Measurements from ENCODE around the gene TMEM151B. TPM values are rescaled to one million over a fixed set of nuclear protein-coding genes. Genes with fewer than 3 reads are reported as not detected.

TMEM151B gene
- total RNA-seq, 1 experiment from 2014 or later: not detected

DNA sequence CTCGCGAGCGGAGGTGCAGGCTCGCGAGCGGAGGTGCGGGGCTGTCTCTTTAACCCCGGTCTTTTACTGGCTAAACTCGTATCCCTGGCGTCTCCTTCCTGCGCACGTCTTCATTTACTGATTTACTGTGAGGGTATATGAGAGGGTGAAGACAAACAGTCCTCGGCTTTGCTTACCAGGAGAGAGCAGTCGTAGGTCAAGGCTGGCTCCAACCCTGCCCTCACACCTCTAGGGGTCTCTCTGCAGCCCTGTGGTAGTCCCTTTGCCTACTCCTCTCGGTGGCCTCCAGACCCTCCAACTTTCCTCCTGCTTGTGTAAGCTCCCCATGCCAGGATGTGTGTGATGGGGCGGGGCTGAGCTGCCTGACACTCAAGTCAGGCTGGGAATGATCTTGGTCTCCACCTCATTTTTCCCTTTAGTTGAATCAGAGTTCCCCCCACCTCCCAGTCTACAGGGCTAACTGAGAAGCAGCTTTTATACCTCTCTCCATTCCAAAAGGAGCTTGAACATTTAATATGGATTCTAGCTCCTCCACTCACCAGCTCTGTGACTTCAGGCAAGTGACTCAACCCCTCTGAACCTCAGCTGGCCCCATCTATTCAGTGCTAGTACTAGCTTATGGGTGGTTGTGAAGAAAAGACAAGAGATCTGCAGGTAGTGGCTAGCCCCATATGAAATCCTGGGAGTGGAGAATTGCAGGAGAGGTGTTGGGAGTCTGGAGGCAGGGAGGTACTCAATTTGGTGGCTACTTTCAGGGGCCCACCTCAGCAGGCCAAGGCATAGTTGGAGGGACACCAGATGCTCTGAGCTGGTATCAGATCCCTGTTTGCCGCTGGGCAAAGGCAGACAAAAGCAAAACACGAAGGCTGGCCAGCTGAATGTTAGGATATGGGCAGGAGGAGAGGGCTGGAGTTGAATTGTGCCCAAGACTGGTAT, 46.0 kb upstream of the TMEM151B start:
- Histone ChIP-seq H2AFZ (ENCODE audit: low read depth, low read length, poor library complexity, severe bottlenecking) (no peak overlapping the region), H3K4me2 (ENCODE audit: low read length) (peak overlapping the region; percentile 93), H4K20me1 (ENCODE audit: insufficient read depth) (peaks cover 4% of the 10 kb centered on the region; the same call in 1 of the 2 replicates), H3K9me3 (ENCODE audit: control insufficient read depth in 1 of 2, insufficient read depth in 1 of 2, low read depth in 1 of 2, low read length in 2 of 2) (no peaks in the 10 kb centered on the region), H3K27ac (ENCODE audit: low read depth, low read length) (peak overlapping the region; percentile 81), H3K9me2 (ENCODE audit: insufficient read depth) (no peaks in the 10 kb centered on the region), H3K36me3 (ENCODE audit: control insufficient read depth in 1 of 2, insufficient read depth in 2 of 2, low read length in 2 of 2) (peaks cover 1 to 15% of the 10 kb centered on the region in 2 experiments; a peak in 2 of 4 replicates), H3K4me3 (replicated peaks in 1 of 2; ENCODE audit: low read depth in 1 of 2, low read length in 2 of 2) (peak overlapping the region; percentile 65 to 74), H3K9ac (ENCODE audit: low read length) (peak overlapping the region; percentile 81), H3K79me2 (ENCODE audit: insufficient read depth, low read length) (peaks cover 55% of the 10 kb centered on the region), H3K4me1 (ENCODE audit: control insufficient read depth in 1 of 2, insufficient read depth in 2 of 2, low read length in 2 of 2) (peaks cover 33 to 59% of the 10 kb centered on the region in 2 experiments), H3K27me3 (ENCODE audit: insufficient read depth, low read length) (no peaks in the 10 kb centered on the region)
- no peak for DNase-seq (ENCODE audit: low read depth, low spot score)
- TSS peak; percentile 52 for BruUV-seq (replicated peaks)
- ChIA-PET POLR2A (interaction anchor here (1.0 to 3.0 kb wide), 6 partner anchors 10 to 92 kb away, joined by 3 to 27 read pairs (median 6); partner anchors contain the start of gene HSP90AB1), RAD21 (ENCODE audit: low non-redundant PET in 1 of 2, low total read pairs in 2 of 2, uncharacterized antibody in 2 of 2, unreplicated experiment in 2 of 2) (no interaction called here), CTCF (interaction anchor here (0.7 to 3.7 kb wide), 8 partner anchors 10 to 79 kb away, joined by 3 to 22 read pairs (median 4); no protein-coding TSS in a partner anchor)
- no peak for TF ChIP-seq ELF1 (IDR thresholded peaks at IDR 0.05; ENCODE audit: borderline replicate concordance, low read depth)
- no peak for TF ChIP-seq ZFX (IDR thresholded peaks at IDR 0.05)
- TF ChIP-seq, protein P1, sequence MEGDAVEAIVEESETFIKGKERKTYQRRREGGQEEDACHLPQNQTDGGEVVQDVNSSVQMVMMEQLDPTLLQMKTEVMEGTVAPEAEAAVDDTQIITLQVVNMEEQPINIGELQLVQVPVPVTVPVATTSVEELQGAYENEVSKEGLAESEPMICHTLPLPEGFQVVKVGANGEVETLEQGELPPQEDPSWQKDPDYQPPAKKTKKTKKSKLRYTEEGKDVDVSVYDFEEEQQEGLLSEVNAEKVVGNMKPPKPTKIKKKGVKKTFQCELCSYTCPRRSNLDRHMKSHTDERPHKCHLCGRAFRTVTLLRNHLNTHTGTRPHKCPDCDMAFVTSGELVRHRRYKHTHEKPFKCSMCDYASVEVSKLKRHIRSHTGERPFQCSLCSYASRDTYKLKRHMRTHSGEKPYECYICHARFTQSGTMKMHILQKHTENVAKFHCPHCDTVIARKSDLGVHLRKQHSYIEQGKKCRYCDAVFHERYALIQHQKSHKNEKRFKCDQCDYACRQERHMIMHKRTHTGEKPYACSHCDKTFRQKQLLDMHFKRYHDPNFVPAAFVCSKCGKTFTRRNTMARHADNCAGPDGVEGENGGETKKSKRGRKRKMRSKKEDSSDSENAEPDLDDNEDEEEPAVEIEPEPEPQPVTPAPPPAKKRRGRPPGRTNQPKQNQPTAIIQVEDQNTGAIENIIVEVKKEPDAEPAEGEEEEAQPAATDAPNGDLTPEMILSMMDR (IDR thresholded peaks at IDR 0.05 in 2 of 3, conservative IDR thresholded peaks at IDR 0.05 in 1 of 3; ENCODE audit: borderline replicate concordance in 1 of 3, insufficient read depth in 1 of 3, low read depth in 2 of 3, low read length in 2 of 3): no peak
- no peak for TF ChIP-seq EZH2 (IDR thresholded peaks at IDR 0.05)
- TF ChIP-seq JUND (IDR thresholded peaks at IDR 0.05): no peak
- no peak for TF ChIP-seq FOSL1 (IDR thresholded peaks at IDR 0.05; ENCODE audit: low read depth)
- no peak for TF ChIP-seq EGR1 (IDR thresholded peaks at IDR 0.05; ENCODE audit: low read depth)
- no peak for TF ChIP-seq YY1 (IDR thresholded peaks at IDR 0.05; ENCODE audit: extremely low read depth, insufficient replicate concordance, low read depth, low read length)
- TF ChIP-seq, protein P2, sequence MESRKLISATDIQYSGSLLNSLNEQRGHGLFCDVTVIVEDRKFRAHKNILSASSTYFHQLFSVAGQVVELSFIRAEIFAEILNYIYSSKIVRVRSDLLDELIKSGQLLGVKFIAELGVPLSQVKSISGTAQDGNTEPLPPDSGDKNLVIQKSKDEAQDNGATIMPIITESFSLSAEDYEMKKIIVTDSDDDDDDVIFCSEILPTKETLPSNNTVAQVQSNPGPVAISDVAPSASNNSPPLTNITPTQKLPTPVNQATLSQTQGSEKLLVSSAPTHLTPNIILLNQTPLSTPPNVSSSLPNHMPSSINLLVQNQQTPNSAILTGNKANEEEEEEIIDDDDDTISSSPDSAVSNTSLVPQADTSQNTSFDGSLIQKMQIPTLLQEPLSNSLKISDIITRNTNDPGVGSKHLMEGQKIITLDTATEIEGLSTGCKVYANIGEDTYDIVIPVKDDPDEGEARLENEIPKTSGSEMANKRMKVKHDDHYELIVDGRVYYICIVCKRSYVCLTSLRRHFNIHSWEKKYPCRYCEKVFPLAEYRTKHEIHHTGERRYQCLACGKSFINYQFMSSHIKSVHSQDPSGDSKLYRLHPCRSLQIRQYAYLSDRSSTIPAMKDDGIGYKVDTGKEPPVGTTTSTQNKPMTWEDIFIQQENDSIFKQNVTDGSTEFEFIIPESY (IDR thresholded peaks at IDR 0.05; ENCODE audit: extremely low read depth, insufficient replicate concordance, low read length): no peak
- TF ChIP-seq POLR2A (IDR thresholded peaks at IDR 0.05; ENCODE audit: borderline replicate concordance, extremely low read depth, insufficient read depth, insufficient read length): no peak
- TF ChIP-seq, protein P3, sequence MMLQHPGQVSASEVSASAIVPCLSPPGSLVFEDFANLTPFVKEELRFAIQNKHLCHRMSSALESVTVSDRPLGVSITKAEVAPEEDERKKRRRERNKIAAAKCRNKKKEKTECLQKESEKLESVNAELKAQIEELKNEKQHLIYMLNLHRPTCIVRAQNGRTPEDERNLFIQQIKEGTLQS (IDR thresholded peaks at IDR 0.05): no peak
- no peak for TF ChIP-seq SIN3A (IDR thresholded peaks at IDR 0.05; ENCODE audit: low read depth)
- TF ChIP-seq EZH2phosphoT487 (IDR thresholded peaks at IDR 0.05; ENCODE audit: borderline replicate concordance): no peak
- TF ChIP-seq SRF (IDR thresholded peaks at IDR 0.05; ENCODE audit: low read depth): no peak
- TF ChIP-seq TCF7L2 (IDR thresholded peaks at IDR 0.05; ENCODE audit: borderline replicate concordance, extremely low read depth, insufficient read depth, insufficient read length): no peak
- peak; percentile 16 for ATAC-seq
- intact Hi-C loops (cut with micrococcal nuclease): no loop called here

All from HCT116 (cell line).